ENCODE data around the gene GBGT1.
A peak's percentile ranks its signal among the peaks of the same experiment; 100 is the strongest.

GBGT1 gene

DNA sequence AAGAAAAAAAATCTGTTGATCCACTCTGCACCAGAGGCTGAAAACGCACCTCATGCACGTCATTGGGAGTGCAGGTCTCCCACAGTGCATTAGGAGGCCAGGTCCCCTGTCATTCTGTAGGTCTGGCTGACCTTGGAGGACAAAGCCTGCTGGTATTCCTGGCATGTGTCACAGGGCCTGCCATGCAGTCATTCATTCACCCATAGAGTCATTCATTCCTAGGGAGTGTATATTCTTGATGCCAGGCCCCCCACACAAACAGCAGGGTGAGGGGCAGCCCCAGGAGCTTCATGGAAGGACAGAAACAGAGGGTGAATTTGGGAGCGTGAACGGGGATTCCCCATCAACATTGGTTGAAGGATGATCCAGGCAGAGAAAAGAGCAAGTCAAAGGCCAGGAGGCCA, 2.2 kb downstream of the GBGT1 start:
- Mint-ChIP-seq H3K27ac (no peak overlapping the region), H3K27me3 (ENCODE audit: low read depth) (peaks cover 21% of the 10 kb centered on the region), H3K4me1 (peaks cover 9% of the 10 kb centered on the region), H3K4me3 (peak overlapping the region; percentile 58 to 75 (median 69)), H3K36me3 (ENCODE audit: low read depth) (no peaks in the 10 kb centered on the region), H3K9me3 (no peaks in the 10 kb centered on the region)
- TF ChIP-seq CTCF (IDR thresholded peaks at IDR 0.05; ENCODE audit: unreplicated experiment in 3 of 3): no peak

DNA sequence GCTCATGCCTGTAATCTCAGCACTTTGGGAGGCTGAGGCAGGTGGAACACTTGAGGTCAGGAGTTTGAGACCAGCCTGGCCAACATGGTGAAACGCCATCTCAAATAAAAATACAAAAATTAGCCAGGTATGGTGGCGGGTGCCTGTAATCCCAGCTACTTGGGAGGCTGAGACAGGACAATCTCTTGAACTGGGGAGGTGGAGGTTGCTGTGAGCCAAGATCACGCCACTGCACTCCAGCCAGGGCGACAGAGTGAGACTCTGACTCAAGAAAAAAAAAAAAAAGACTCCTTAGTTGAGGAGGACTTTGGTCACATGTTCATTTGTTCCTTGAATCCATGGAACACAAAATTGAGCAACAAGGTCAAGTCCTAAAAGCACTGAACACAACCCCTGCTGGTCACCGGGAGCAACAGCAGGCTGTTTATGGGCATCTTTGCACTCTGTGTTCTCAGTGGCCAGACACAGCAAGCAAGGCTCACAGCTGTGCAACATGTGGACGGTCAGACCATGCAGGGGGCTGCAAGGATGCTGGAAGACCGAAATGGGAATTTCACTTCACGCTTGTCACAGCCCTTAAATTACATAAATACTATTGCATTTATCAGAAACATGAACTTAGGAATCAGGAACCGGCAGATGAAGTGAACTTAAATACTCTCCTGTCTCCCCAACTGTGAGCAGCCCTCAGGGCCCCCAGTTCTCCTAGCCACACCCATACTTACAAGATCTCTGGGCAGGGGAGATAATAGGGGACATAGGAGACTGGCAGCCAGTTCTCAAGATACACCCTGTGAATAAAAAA, 2.8 kb downstream of the GBGT1 start:
- Mint-ChIP-seq H3K4me1 (peaks cover 9% of the 10 kb centered on the region), H3K27ac (no peak overlapping the region), H3K4me3 (peak overlapping the region; percentile 63 to 82 (median 75)), H3K27me3 (ENCODE audit: low read depth) (peaks cover 21% of the 10 kb centered on the region), H3K36me3 (ENCODE audit: low read depth) (no peaks in the 10 kb centered on the region), H3K9me3 (no peaks in the 10 kb centered on the region)
- TF ChIP-seq CTCF (IDR thresholded peaks at IDR 0.05; ENCODE audit: unreplicated experiment in 3 of 3): peak; percentile 48 to 64 (median 52)

DNA sequence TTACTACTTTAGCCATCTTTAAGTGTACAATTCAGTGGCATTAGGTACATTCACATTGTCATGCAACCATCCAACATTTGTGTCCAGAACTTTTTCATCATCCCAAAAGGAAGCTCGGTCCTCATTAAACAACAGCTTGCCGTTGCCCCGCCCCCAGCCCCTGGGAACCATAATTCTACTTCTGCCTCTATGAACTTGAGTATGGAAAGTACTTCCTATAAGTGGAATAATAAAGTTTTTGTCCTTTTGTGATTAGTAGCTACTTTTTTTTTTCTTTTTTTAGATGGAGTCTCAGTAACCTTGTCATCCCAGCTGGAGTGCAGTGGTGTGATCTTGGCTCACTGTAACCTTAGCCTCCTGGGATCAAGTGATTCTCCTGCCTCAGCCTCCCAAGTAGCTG, 5.0 kb downstream of the GBGT1 start:
- no peaks in the 10 kb centered on the region for H3K9me3 Mint-ChIP-seq
- peaks cover 4% of the 10 kb centered on the region for H3K4me1 Mint-ChIP-seq
- no peaks in the 10 kb centered on the region for H3K36me3 Mint-ChIP-seq (ENCODE audit: low read depth)
- H3K27me3 Mint-ChIP-seq (ENCODE audit: low read depth): peaks cover 17% of the 10 kb centered on the region
- TF ChIP-seq CTCF (IDR thresholded peaks at IDR 0.05; ENCODE audit: unreplicated experiment in 3 of 3): no peak
- H3K4me3 Mint-ChIP-seq: no peak overlapping the region
- no peak overlapping the region for H3K27ac Mint-ChIP-seq

- no peaks in the 10 kb centered on the region for H3K4me1 Mint-ChIP-seq
Observed at GRCh38 chr9:133155156-133155555, 8.6 kb downstream of the GBGT1 start.

DNA sequence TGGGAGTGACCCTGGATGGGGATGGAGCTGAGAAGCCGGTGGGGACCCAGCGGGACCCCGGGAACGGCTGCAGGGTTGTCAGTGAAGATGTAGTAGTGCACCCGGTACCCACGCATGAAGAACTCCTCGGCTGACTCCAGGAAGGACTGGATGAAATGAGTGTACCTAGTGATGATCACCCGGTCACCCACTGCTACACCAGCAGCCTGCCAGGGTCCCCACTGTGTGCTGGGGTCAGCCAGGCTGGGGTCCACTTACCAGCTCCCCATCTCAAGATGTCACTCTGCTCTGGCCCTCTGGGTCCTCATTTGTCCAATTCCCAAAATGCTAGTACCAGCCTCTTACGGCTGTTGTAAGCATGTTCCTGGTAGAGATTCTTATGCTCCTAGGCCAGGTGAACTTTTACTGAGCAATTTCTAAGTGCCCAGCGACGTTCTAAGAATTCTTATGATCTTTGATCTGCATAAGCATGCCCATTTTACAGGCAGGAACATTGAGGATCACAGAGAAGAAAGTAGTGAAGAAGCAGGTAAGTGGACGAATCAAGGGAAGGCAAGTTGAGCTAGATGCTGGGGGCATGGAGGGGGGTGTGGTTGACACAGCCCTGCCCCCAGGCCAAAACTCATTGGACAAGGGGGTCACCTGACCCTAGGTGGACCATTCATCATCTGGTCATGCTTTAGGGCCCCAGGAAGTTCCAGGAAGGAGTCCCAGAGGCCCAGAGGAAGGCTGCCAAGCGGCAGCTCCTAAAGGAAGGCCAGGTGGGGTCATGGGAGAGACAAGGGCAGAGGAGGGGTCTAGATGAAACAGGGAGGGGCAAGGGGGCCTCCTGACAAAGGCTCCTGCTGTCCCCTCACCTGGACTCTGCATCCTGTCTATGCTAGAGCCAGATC, 9.4 kb downstream of the GBGT1 start:
- H3K4me3 Mint-ChIP-seq: no peak overlapping the region
- H3K4me1 Mint-ChIP-seq: no peaks in the 10 kb centered on the region
- H3K36me3 Mint-ChIP-seq (ENCODE audit: low read depth): no peaks in the 10 kb centered on the region
- no peaks in the 10 kb centered on the region for H3K9me3 Mint-ChIP-seq
- TF ChIP-seq CTCF (IDR thresholded peaks at IDR 0.05; ENCODE audit: unreplicated experiment in 3 of 3): no peak
- no peak overlapping the region for H3K27ac Mint-ChIP-seq
- peaks cover 5% of the 10 kb centered on the region for H3K27me3 Mint-ChIP-seq (ENCODE audit: low read depth)

More at GRCh38 chr9:133155156-133155555, 8.6 kb downstream of the GBGT1 start:
- Mint-ChIP-seq H3K4me3 (no peak overlapping the region), H3K27me3 (ENCODE audit: low read depth) (peaks cover 5% of the 10 kb centered on the region), H3K9me3 (no peaks in the 10 kb centered on the region), H3K36me3 (ENCODE audit: low read depth) (no peaks in the 10 kb centered on the region), H3K27ac (no peak overlapping the region)
- no peak for TF ChIP-seq CTCF (IDR thresholded peaks at IDR 0.05; ENCODE audit: unreplicated experiment in 3 of 3)

Data from nephron (organoid).